HL-60/S4 treated with phorbol 12-myristate 13-acetate at 8.2 ng/mL for 4 days and 3 days (cell line): ENCODE measurements around the gene ARPC2.

Source experiments
- in situ Hi-C: fragments of 300-500 bp; cut with MboI; formaldehyde crosslinking; loops from 2 replicates; pipeline ENCODE4 v1.15.0; 2022; ENCODE audit warnings: low sequenced_read_pairs

Gene ARPC2

DNA sequence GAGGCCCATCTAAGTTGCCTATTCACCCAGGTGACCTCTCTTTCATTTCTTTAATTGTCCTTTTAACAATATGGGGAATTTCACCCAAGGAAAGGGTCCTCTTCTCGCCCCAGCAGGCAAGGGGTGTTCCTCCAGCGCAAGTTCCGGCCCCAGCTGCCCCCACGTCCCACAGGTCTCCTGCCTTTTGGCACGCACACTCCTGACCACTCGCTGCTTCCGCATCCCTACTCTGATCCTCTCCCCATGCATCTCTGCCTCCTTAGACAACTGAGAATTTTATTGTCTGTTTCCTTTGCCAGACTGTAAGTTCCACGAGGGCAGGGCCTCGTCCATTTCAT, 684 bp upstream of the ARPC2 start:
- in situ Hi-C loops, result no loop called here

DNA sequence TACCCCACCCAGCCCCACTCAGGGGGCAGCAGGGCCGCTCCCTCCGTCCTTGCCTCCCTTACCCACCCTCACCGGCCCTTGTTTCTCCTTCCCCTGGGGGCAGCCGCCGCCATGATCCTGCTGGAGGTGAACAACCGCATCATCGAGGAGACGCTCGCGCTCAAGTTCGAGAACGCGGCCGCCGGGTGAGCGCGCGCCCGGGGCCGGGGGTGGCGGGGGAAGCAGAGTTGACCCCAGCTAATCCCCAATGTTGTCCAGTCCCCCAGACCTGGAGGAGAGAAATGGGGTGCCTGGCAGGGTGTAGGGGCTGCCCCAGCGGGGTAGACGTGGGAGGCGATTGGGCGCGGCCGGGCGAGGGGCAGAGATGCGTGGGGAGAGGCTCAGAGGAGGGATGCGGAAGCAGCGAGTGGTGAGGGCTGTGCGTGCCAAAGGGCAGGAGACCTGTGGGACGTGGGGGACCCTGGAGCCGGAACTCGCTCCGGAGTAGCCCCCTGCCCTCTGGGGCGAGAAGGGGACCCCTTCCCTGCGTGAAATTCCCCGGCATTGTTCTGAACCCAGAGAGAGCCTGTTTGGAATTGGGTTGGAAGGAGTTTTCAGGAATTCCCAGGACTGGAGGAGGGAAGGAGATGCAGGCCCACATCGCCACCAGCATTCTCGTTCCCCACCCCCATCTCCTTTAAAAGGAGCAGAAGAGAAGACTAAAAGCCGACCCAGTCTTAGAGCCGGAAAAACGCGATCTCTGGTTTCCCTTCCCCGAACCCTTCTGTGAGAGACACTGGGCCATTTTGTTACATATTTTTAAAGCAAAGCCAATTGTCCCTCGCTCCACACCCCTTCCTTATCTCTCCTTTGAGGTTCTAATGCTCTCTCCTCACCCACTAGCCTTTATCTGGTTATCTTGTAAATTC, 625 bp downstream of the ARPC2 start:
- in situ Hi-C loops, result no loop called here

DNA sequence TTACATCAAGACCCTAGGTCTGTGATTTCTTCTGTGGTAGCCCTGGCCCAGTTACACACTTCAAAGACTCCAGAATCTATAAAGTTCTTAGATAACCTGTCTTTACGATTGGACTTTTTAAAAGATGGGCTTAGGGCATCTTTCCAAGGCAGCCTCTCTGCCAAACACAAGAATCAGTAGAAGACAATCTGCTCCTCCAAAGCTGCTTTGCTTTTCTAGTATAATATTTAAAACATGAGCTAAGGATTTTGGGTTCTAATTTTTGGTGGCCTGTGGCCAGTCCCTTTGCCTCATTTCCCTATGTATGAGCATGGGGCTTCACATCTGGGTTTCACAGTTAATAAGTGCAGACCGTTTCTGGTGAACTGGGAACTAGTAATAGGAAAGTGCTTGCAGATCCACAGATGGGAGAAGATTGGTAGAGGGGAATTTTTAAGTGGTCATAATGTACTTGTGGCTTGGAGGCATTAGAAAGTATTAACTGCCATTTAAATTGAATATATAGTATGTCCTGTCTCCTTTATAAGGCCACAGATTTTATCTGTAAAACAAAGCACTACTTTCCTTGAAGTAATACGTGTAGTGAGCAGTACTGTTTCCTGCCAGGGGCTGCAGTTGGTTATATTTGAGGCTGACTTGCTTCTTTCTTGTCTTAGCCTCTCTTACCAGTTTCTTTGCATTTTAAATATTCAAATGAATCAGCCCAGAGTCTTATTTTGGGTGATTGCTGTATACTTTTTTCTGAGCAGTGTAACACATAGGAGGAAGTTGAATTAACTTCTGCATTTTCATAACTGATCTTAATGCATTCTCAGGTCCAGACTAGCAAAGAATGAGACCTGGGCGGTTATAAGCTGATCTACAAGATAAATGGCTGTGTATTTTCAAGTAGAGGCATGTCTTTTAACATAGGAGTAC, 1.5 kb downstream of the ARPC2 start:
- in situ Hi-C loops, result no loop called here

DNA sequence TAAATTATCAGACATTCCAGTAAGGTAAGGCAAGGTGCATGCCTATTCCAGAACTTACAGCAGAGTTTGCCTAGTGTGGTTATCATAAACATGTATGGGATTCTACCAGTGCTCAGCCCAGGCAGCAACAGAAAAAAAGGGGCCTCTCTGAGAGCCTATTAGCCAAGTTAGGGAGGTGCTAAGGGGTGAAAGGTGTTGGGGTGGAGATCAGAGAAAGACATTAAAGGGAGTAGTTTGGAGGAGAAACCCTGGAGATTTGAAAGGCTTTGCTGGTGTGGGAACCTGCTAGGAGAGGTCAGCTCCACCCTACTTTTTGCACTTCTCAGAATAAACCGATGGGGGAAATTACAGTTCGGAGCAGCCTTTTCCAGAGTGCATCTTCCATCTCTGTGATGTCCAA, 2.9 kb downstream of the ARPC2 start:
- in situ Hi-C loops, result no loop called here

DNA sequence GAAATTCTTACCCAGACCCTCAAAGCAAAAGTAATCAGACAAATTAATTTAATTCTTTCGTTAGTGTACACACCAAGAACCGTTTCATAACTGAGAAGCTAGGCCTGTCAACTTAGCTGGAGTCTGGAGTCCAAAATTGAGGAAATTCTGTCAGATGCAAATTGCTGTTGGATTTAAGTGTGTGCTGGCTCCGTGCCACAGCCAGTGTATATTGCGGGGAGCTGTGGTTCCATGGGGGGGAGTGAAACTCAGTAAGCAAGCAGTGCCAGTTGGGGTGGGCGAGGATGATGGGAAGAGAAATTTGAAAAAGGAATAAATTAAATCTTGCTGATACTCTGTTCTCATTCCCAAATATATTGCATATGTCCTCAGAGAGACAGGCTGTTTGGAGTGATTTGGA, 4.0 kb downstream of the ARPC2 start:
- in situ Hi-C loops, result no loop called here

DNA sequence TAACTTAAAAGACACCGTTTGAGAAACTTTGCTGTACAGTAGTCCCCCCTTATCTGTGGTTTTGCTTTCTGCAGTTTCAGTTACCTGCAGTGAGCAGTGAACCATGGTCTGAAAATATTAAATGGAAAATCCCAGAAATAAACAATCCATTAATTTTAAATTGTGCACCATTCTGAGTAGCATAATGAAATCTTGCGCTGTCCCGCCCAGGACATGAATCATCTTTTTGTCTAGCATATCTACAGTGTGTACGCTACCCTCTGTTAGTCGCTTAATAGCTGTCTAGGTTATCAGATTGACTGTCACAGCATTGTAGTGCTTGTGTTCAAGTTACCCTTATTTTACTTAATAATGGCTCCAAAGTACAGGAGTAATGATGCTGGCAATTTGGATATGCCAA, 6.1 kb downstream of the ARPC2 start:
- in situ Hi-C loops, result no loop called here

DNA sequence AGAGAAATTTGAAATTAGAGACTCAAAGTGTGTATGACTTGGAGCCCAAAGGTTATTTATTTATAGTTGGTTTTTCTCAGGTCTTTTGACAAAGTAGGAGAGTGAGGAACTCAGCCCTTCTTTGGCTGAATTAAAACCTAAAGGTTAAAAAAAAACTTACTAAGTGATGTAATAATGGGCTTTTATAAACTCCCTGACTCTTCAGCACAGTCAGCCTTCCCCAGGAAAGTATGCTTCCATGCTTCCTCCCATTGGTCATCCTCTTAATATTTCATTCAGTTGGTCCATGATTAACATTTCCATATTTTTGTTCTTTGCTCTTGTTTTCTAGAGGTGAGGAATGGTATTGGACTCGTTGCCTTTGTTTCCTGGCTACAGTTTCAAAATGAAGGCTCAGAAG, 7.2 kb downstream of the ARPC2 start:
- in situ Hi-C loops, result no loop called here

DNA sequence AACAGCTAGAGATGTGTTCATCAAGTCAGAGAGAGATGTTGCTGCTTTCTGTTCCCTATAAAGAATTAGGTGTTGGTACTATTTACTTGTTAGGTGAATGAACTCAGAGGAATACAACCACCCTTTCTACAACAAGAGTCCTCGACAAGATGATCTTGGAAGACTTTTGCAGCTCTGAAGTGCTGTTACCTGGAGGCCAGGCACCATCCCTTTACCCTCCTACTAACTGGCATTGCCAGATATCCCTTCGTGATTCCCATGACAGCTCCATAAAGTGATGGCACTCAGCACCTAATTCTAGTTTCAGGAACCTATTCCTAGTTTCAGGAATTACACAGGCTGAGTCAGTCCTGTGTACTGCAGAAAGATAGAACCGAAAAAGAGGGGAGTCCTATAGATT, 9.9 kb downstream of the ARPC2 start:
- in situ Hi-C loops, result no loop called here

DNA sequence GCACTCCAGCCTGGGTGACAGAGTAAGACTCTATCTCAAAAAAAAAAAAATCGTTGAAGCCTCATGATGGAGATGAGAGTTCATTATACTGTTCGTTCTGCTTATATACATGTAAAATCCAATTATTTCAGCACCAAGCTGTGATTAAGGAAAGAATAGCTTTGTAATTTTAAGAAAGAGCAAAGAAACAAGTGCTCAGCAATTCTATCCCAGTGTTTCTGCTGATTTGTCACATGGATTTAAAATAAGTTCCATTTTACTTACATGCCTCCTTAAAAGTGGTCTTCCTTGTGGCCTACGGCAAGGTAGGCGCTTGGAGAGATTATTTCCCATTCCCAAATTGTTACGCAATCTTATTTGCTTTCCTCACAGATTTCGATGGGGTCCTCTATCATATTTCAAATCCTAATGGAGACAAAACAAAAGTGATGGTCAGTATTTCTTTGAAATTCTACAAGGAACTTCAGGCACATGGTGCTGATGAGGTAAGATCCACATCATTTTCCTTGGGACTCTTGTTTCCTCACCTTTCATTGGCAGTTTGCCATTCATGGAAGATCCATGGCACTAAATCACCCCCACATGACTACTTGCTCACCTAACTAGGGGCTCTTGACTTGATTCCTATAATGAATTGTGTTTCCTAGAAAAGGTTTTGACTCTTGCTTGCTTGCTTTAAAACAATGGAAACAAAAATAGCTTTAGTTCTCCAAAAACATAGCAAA, 11.5 kb downstream of the ARPC2 start:
- in situ Hi-C loops, result no loop called here

DNA sequence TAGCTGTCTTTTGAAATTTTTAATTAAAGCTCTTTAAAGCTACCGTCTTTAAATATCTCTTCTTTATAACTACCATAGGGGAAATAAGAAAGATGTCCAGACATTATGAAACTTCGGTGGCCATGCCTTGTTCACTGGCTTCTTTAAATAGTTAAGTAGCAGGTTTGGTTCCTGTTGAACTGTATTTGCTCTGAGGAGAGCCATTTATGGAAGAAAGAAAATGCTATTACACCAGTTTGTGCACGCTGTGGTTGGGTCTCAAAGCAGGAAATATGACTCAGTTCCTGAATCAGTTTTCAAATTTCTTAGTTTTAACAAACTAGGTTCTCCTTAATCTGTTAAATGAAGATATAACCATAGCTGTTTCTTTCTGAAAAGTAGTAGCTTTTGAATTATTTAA, 12.2 kb downstream of the ARPC2 start:
- in situ Hi-C loops, result no loop called here

DNA sequence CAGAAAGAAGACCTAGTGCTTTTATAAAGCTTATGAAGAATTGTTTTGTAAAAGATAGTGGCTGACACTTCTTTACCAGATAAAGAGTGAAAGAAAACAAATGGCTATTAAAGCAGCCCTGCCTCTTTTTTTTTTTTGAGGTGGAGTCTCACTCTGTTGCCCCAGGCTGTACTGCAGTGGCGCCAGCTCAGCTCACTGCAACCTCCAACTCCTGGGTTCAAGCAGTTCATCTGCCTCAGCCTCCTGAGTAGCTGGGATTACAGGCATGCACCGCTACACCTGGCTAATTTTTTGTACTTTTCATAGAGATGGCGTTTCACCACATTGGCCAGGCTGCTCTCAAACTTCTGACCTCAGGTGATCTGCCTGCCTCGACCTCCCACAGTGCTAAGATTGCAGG, 12.9 kb downstream of the ARPC2 start:
- in situ Hi-C loops, result no loop called here

DNA sequence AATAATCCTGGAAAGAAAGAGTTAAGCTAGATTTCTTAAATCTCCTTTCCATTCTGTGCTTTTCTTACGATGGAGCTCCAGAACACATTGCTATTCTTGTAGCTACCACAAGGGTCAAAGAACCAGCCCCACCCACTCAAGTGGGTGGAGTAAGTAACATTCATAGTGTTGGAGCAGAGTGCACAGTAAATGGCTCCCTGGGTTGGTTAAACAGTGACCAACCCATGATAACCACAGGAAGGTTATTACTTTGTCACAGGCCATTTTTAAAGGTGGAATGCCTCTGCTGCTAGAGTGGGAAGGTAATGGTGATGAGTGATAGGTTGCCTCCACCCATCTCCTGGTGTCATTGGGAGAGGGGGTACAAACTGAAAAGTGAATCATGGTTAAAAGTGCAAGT, 13.9 kb downstream of the ARPC2 start:
- in situ Hi-C loops, result no loop called here

DNA sequence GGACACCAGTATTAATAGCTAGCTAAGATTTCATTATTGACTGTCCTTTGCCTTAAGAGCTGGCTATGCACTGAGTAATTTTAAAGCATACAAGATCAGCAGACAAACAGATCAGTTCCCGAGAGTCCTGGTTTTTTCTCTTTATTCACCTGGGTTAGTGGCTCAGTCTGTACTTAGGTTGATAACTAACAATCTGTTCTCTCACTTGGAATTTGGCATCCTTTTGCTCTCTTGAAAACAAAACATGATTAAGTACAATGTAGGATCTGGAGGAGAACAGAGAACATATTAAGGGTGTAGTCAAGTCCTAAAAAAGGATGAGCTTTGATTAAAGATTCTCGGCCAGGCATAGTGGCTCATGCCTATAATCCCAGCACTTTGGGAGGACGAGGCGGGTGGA, 16.6 kb downstream of the ARPC2 start:
- in situ Hi-C loops, result no loop called here

DNA sequence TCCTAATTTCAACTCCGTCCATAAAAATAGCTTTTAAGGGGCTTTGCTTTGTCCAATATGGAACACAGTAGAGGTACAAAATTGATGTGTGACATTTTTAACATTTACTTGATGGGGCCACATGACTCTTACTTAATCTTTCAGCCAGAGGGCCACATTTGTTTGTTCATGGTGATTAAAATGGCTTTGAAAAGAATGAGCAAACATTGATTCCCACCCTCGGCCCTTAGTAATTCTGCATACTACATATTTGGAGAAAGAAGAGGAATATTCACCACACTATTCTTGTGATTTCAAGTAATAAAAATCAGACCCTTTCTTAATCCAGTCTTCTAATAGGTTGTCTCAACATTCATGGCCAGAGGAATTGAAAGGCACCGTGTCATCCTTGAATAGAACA, 17.5 kb downstream of the ARPC2 start:
- in situ Hi-C loops, result no loop called here

DNA sequence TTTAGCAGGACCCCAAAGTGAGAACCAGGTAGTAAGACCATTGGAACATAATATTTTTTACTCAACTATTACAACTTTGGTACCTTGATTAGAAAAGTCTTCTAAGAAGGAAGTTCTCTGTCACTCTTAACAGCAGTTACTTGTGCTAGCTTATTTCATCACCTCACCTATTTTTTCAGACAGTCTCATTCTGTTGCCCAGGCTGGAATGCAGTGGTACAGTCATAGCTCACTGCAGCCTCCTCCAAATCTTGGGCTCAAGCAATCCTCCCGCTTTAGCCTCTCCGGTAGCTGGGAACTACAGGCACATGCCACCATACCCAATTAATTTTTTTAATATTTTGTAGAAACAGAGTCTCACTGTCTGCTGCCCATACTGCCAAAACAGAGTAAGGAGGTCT, 18.0 kb downstream of the ARPC2 start:
- in situ Hi-C loops, result no loop called here

DNA sequence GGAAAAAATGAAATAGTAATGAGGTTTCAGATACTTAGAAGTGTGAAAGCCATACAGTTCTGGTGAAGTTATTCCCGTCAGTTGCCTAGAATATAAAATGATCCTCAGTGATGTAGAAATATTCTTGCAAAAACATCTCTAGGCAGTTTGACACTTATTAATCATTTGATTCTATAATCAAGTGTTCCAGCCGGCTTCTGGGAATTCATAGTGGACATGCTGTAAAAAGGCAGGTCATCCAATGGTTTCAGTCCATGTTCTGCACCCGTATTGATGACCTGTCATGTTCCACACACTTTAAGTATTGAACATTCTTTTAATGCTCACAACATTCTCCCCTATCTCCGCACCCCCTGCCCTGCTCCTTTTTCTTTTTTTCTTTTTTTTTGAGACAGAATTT, 19.8 kb downstream of the ARPC2 start:
- in situ Hi-C loops, result no loop called here

DNA sequence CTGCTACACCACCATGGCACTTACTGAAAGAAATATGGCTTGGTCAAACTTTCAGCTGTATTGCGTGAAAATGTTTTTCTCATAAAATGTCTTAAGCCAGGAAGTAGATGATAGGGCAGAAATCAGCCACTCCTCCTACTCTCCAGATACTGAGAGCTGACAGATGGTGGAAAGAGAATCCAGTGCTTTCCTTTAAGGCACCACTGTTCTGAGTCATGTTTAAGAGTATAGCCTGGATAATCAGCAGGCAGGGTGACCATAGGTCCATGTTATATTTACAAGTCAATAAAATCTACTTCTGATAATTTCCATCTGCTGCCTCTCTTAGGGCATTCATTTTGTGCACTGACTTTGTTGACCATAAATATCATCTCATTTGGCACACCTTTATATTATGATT, 21.9 kb downstream of the ARPC2 start:
- in situ Hi-C loops, result no loop called here

DNA sequence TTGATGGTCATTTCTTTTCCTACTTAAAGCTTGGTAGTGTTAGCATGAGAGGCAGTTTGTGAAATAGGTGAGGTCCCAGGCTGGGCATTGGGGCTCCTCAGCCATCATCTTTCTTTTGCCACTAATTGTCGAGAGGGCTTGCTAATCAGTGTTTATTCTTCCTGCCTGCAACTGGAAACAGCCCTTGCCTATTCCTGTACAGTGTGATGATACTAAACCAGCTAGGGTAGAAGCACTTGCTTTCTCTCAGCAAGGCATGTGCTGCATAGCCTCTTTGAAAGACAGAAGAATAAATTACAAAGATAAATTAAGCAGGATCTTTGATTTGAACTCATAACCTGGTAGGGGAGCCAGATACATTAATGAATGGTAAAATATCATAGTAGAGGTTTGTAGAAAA, 27.2 kb downstream of the ARPC2 start:
- in situ Hi-C loops, result no loop called here

DNA sequence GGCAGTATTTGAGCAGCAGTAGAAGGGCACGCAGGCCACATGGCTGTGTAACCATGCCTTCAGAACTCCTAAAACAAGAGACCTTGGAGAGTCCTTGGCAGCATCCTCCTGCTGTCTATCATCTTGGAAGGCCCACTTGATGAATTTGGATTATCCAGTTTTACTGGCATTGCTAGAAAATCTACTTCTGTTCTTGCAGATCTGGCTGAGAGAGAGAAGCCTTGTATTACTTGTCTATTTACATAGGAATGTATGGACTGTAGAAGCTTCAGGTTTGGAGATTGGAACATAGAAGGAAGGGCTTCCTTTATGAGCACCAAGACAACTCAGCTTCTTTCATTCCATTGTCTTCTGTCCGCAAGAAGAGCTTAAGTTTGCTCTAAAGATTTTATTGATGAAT, 27.7 kb downstream of the ARPC2 start:
- in situ Hi-C loops, result no loop called here

DNA sequence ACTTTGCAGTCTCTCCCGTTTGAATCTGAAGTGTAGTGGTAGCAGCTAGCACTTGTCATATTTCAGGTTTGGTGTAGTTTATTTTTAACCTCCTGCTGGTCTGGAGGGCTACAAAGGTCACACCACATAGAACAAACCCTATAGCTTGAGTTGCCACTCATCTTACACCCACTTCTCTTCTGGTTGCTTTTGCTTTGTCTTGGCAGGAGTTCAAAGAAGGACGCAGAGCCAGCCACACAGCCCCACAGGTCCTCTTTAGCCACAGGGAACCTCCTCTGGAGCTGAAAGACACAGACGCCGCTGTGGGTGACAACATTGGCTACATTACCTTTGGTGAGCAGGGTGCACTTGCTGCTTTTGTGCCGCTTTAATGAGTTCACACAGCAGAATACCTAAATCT, 28.2 kb downstream of the ARPC2 start:
- in situ Hi-C loops, result no loop called here

DNA sequence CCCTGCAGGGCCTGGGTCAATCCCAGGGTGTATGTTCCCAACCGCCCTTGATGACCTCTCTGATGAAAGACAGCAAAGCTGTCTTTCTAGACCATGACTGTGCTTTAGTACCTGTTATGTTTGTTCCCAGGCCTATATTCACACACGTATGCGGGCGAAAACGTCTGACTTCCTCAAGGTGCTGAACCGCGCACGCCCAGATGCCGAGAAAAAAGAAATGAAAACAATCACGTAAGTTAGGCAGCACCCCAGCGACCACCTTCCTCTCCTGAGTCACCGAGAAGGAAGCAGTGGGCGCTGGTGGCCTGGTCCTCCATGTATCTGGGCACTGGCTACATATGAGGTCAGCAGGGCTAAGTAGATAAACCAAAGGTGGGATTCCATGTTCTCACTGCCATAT, 32.7 kb downstream of the ARPC2 start:
- in situ Hi-C loops, result no loop called here
